Left lung (tissue), 10 donors: ENCODE data around the gene PFAS. TPM values are rescaled to one million over a fixed set of nuclear protein-coding genes. Genes with fewer than 3 reads are reported as not detected.

Experiments used
- ATAC-seq: fragments of 200-7000 bp; cut with Tn5 transposase; one replicate; pipeline ENCODE4 v1.9.1; 2020; ENCODE audit warnings: moderate library complexity
- DNase-seq, 4 donors: peaks; one replicate each; pipeline ENCODE4 v3.0.0-alpha.2; 2013 to 2020
- H3K27ac ChIP-seq, 2 donors: fragments of 200-600 bp; sonication (generic) in 1 of 2; one replicate each; pipeline versions ENCODE4 v1.5.0 to v1.8.0; 2020 to 2021
- H3K27me3 ChIP-seq, 2 donors: fragments of 200-600 bp; sonication (generic) in 1 of 2; one replicate each; pipeline versions ENCODE4 v1.5.0 to v1.8.0; 2020 to 2021
- H3K36me3 ChIP-seq, 2 donors: fragments of 200-600 bp; sonication (generic) in 1 of 2; one replicate each; pipeline versions ENCODE4 v1.5.0 to v1.8.0; 2020 to 2021
- H3K4me1 ChIP-seq, 2 donors: fragments of 200-600 bp; one replicate each; pipeline ENCODE4 v1.8.0; 2021
- H3K4me3 ChIP-seq, 2 donors: fragments of 200-600 bp; sonication (generic) in 1 of 2; one replicate each; pipeline versions ENCODE4 v1.5.0 to v1.8.0; 2020 to 2021; ENCODE audit warnings: mild to moderate bottlenecking in 1 of 2
- H3K9me3 ChIP-seq, 2 donors: fragments of 200-600 bp; sonication (generic) in 1 of 2; one replicate each; pipeline versions ENCODE4 v1.5.0 to v1.8.0; 2020 to 2021
- CTCF ChIP-seq, 2 donors: fragments of 200-600 bp; sonication (generic) in 1 of 2; IDR thresholded peaks; one replicate each; pipeline versions ENCODE4 v1.5.0 to v1.8.0; 2021; ENCODE audit warnings: antibody characterized with exemption in 2 of 2
- intact Hi-C, 2 donors: fragments of 100-400 bp; cut with DNase I; formaldehyde crosslinking; loops; one replicate each; pipeline versions ENCODE4 v1.11.2 to v1.14.2; 2022
- polyA plus RNA-seq, 6 donors: library from polyadenylated mRNA; unstranded; fragments of 120-200 nt; gene quantifications; one replicate each; pipeline ENCODE4 v1.2.1, GENCODE V29; 2013; ENCODE audit not compliant: insufficient read length in 6 of 6
- total RNA-seq, 2 donors: library from RNA; stranded (reverse); fragmentation: NEBNext Ultra II Directional; extraction: Animal tissue kit (Norgen Biotek cat#: 25700); gene quantifications; one replicate each; pipeline ENCODE4 v1.2.1, GENCODE V29; 2021
- donor health status: DM: no; HTN: yes; CAD: no.
- donor health status: DM: no; HTN: no; CAD: no.

PFAS gene
- total and polyA plus RNA-seq, 8 donors, result 25.9 to 51.0 (median 41.7) TPM

- Histone ChIP-seq H3K4me3 (no peak overlapping the region), H3K4me1 (no peaks in the 10 kb centered on the region), H3K9me3 (no peaks in the 10 kb centered on the region), H3K36me3 (peaks cover 0 to 82% of the 10 kb centered on the region in 2 donors), H3K27ac (no peak overlapping the region), H3K27me3 (no peaks in the 10 kb centered on the region)
- TF ChIP-seq CTCF (IDR thresholded peaks at IDR 0.05), result no peak
- ATAC-seq (no peak), DNase-seq (no peak)
- intact Hi-C loops, result no loop called here
These were observed 8.7 kb downstream of the PFAS start for GRCh38 chr17:8257801-8258200.

DNA sequence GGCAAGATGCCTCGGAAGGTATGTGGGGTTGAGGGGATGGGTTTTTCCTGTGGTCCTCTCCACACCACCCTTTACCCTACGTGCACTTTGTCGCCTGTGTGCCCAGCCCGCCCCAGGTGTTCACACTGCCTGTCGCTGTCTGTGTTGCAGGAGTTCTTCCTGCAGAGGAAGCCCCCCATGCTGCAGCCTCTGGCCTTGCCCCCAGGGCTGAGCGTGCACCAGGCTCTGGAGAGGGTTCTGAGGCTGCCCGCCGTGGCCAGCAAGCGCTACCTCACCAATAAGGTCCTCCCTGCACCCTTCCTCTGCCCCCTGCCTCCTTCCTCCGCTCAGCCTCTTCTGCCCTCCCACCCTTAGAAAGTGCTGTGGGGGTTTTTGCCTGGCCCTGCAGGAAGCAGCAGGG is 15.2 kb downstream of the PFAS start:
- no peak for TF ChIP-seq CTCF (IDR thresholded peaks at IDR 0.05)
- DNase-seq, result no peak
- intact Hi-C loops, result no loop called here
- no peaks in the 10 kb centered on the region for H3K4me1 ChIP-seq
- H3K36me3 ChIP-seq, result peaks cover 0 to 89% of the 10 kb centered on the region in 2 donors
- H3K27me3 ChIP-seq, result no peaks in the 10 kb centered on the region
- ATAC-seq, result no peak
- no peak overlapping the region for H3K4me3 ChIP-seq
- H3K27ac ChIP-seq, result no peak overlapping the region
- no peaks in the 10 kb centered on the region for H3K9me3 ChIP-seq

GRCh38 chr17:8264836-8265542 is 15.9 kb downstream of the PFAS start:
- Histone ChIP-seq H3K27me3 (no peaks in the 10 kb centered on the region), H3K9me3 (no peaks in the 10 kb centered on the region), H3K27ac (no peak overlapping the region), H3K4me1 (no peaks in the 10 kb centered on the region), H3K4me3 (no peak overlapping the region), H3K36me3 (peaks cover 0 to 94% of the 10 kb centered on the region in 2 donors)
- DNase-seq (no peak), ATAC-seq (no peak)
- intact Hi-C loops, result no loop called here
- TF ChIP-seq CTCF (IDR thresholded peaks at IDR 0.05), result no peak

GRCh38 chr17:8266648-8267479 is 17.8 kb downstream of the PFAS start:
- Histone ChIP-seq H3K27me3 (no peaks in the 10 kb centered on the region), H3K9me3 (no peaks in the 10 kb centered on the region), H3K4me1 (no peaks in the 10 kb centered on the region), H3K27ac (no peak overlapping the region), H3K4me3 (no peak overlapping the region), H3K36me3 (peaks cover 0 to 80% of the 10 kb centered on the region in 2 donors)
- intact Hi-C loops, result no loop called here
- ATAC-seq (no peak), DNase-seq (no peak)
- TF ChIP-seq CTCF (IDR thresholded peaks at IDR 0.05), result no peak

GRCh38 chr17:8267480-8268147 is 18.5 kb downstream of the PFAS start:
- Histone ChIP-seq H3K27ac (no peak overlapping the region), H3K9me3 (no peaks in the 10 kb centered on the region), H3K36me3 (peaks cover 0 to 74% of the 10 kb centered on the region in 2 donors), H3K4me3 (no peak overlapping the region), H3K4me1 (no peaks in the 10 kb centered on the region), H3K27me3 (no peaks in the 10 kb centered on the region)
- DNase-seq, result no peak
- intact Hi-C loops, result no loop called here
- ATAC-seq, result no peak
- no peak for TF ChIP-seq CTCF (IDR thresholded peaks at IDR 0.05)
